Nephron (organoid): ENCODE data around the gene AGFG2.

Experiments
- H3K27ac Mint-ChIP-seq, 3 experiments: 2 replicates each; pipeline ENCODE4 v1.8.0; 2020; ENCODE audit warnings: mixed read lengths in 3 of 3, mild to moderate bottlenecking in 2 of 3, moderate library complexity in 1 of 3
- H3K27me3 Mint-ChIP-seq: 2 replicates; pipeline ENCODE4 v1.8.0; 2021; ENCODE audit warnings: low read depth, mild to moderate bottlenecking, moderate library complexity, mixed read lengths
- H3K36me3 Mint-ChIP-seq: 2 replicates; pipeline ENCODE4 v1.8.0; 2020; ENCODE audit warnings: low read depth, mixed read lengths
- H3K4me1 Mint-ChIP-seq: 2 replicates; pipeline ENCODE4 v1.8.0; 2020; ENCODE audit warnings: mixed read lengths
- H3K4me3 Mint-ChIP-seq, 3 experiments: 2 replicates each; pipeline ENCODE4 v1.8.0; 2020; ENCODE audit warnings: mild to moderate bottlenecking in 3 of 3, mixed read lengths in 3 of 3, moderate library complexity in 2 of 3
- H3K9me3 Mint-ChIP-seq: 2 replicates; pipeline ENCODE4 v1.8.0; 2020; ENCODE audit warnings: mixed read lengths
- CTCF ChIP-seq, 3 experiments: fragments of 200-600 bp; sonication (generic); IDR thresholded peaks; one replicate each; pipeline ENCODE4 v1.5.0; 2021; ENCODE audit warnings: antibody characterized with exemption in 3 of 3; ENCODE audit not compliant: unreplicated experiment in 3 of 3

The AGFG2 gene

GRCh38 chr7:100607111-100607510, 68.1 kb downstream of the AGFG2 start:
- Mint-ChIP-seq H3K4me1 (peaks cover 4% of the 10 kb centered on the region), H3K9me3 (no peaks in the 10 kb centered on the region), H3K36me3 (peaks cover 20% of the 10 kb centered on the region), H3K27me3 (no peaks in the 10 kb centered on the region), H3K27ac (no peak overlapping the region), H3K4me3 (peak overlapping the region; percentile 55 to 73 (median 67))
- no peak for TF ChIP-seq CTCF (IDR thresholded peaks at IDR 0.05; ENCODE audit: unreplicated experiment in 3 of 3)

DNA sequence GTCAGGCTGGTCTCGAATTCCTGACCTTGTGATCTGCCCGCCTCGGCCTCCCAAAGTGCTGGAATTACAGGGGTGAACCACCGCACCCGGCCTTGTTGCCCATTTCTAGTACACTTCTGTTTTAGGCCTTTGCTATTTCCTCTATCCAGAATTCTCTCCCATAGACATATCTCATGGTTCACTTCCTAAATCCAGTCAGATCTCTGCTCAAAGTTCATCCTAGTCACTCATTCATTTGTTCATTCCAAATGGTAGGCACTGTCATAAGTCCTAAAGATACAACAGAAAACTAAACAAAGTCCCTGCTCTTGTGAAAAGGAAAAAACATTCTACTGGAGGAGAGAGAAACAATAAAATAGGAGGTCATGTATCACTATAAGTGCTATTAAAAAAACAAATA, 71.0 kb downstream of the AGFG2 start:
- peaks cover 25% of the 10 kb centered on the region for H3K36me3 Mint-ChIP-seq
- H3K4me1 Mint-ChIP-seq: no peaks in the 10 kb centered on the region
- no peak for TF ChIP-seq CTCF (IDR thresholded peaks at IDR 0.05; ENCODE audit: unreplicated experiment in 3 of 3)
- H3K27ac Mint-ChIP-seq: peak overlapping the region; percentile 2 to 97 (median 15)
- H3K27me3 Mint-ChIP-seq: no peaks in the 10 kb centered on the region
- peak overlapping the region; percentile 17 to 46 (median 18) for H3K4me3 Mint-ChIP-seq
- H3K9me3 Mint-ChIP-seq: no peaks in the 10 kb centered on the region

DNA sequence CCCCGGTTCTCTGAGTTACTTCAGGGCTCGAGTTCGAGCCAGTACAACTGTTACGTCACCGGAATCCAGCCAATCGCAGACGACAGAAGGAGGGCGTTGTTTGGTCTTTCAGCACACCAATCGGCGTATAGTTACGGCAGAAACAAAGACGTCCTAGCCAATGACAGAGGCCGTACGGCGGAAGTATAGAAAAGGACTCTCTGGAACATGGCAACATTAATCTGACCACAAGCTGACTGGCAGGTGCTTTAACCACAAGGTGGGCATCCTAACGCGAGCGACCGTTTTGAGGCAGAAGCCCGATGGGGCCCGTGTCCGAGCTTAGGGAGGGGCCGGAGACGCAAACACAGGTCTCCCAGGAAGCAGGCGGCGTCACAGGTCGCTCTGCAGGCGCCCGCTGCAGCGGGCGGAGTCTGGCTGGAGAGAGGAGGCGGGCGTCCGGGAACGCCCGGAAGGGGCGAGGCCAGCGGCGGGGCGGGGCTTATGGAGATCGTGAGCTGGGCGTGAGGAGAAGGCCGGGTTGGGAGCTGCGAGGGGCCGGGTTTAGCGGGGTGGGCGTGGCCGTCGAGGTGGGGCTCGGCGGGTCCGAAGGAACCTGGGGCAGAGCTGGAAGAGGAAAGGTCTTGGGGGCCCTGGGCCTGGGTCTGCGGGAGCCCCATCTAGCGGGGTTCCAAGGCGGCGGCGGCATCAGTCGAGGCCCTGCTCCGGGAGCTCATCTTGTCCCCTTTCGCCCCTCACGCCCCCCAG, 73.2 kb downstream of the AGFG2 start, which contains the start of gene MOSPD3:
TSS of gene MOSPD3 (plus strand) at position 558 of the 747 bp plus-strand sequence. CDS start 252 bp downstream, outside the sequence.
- no peak for TF ChIP-seq CTCF (IDR thresholded peaks at IDR 0.05; ENCODE audit: unreplicated experiment in 3 of 3)
- Mint-ChIP-seq H3K27me3 (no peaks in the 10 kb centered on the region), H3K36me3 (peaks cover 22% of the 10 kb centered on the region), H3K27ac (peak within 1 kb of the TSS; percentile 83 to 97 (median 90)), H3K4me3 (peak within 1 kb of the TSS; percentile 97 to 99 (median 98)), H3K4me1 (no peaks in the 10 kb centered on the region), H3K9me3 (no peaks in the 10 kb centered on the region)

DNA sequence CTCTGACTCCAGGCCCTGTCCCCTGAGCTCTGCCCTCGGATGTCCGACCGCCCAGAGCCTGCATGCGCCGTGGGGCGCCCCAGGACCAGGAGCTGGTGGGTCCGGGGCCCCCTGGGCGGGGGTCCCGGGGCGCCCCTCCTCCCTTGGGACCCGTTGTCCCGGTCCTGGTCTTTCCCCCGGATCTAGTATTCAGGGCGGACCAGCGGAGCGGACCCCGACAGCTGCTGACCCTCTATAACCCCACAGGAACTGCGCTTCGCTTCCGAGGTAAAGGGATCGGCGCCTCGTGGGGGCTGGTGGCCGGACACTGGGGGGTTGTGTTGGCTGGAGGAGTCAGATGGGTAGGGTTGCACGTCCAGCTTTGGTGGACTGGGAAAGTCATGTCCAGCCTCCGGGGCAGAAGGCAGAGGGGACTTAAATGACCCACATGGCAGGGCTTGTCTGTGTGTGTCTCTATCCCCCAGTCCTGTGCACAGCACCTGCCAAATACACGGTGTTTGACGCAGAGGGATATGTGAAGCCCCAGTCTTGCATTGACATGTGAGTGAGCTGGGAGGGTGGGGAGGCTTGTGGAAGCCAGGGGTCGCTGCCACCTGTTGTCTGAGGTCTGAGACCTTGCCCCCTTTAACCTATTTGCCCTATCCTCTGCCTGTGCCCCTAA, 73.9 kb downstream of the AGFG2 start:
- Mint-ChIP-seq H3K36me3 (peaks cover 15% of the 10 kb centered on the region), H3K9me3 (no peaks in the 10 kb centered on the region), H3K4me3 (peak overlapping the region; percentile 97 to 99 (median 98)), H3K27ac (no peak overlapping the region), H3K4me1 (no peaks in the 10 kb centered on the region), H3K27me3 (no peaks in the 10 kb centered on the region)
- no peak for TF ChIP-seq CTCF (IDR thresholded peaks at IDR 0.05; ENCODE audit: unreplicated experiment in 3 of 3)

DNA sequence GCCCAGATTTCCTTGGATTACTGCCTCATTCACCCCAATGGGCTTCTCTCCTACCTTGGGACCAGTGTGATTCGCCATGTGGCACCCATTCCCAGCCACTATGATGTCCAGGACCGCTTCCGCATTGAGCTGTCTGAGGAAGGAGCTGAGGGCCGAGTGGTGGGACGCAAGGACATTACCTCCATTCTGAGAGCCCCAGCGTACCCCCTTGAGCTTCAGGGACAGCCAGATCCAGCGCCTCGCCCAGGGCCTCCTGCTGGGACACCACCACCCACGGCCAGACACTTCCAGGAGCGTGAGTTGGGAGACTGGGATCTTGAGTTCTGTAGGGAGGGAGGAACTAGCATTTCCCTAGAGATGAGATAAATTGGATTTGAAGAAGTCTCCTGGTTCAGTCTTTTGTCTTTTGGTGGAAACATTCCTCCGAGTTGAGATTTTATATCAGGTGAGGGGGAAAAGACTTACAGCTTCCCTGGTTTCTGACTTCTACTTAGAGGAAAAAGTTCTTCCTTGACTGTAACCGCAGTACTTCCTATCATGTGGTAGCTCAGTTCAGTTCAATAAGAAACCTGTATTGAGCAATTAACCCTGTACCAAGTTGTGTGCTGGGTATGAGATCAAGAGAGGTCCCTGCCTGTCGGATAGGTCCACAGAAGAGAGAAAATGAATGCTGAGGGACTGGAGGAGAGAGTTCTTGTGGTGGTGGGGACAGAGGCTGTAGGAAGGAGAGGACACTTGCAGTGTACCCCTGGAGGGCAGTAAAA, 74.6 kb downstream of the AGFG2 start:
- TF ChIP-seq CTCF (IDR thresholded peaks at IDR 0.05; ENCODE audit: unreplicated experiment in 3 of 3): no peak
- Mint-ChIP-seq H3K4me3 (peak overlapping the region; percentile 87 to 99 (median 88)), H3K9me3 (no peaks in the 10 kb centered on the region), H3K36me3 (peaks cover 8% of the 10 kb centered on the region), H3K27ac (no peak overlapping the region), H3K27me3 (no peaks in the 10 kb centered on the region), H3K4me1 (no peaks in the 10 kb centered on the region)
